ENCODE results near the gene BAD. TPM values are rescaled to one million over a fixed set of nuclear protein-coding genes. Genes with fewer than 3 reads are reported as not detected.

Gene BAD
- total RNA-seq, 4 donors from 2014 or later = 57.1 to 71.9 (median 64.4) TPM

GRCh38 chr11:64296236-64296635, 11.8 kb upstream of the BAD start:
- H3K27ac ChIP-seq = no peak overlapping the region
- H3K27me3 ChIP-seq = peaks cover 66% of the 10 kb centered on the region
- H3K36me3 ChIP-seq = no peaks in the 10 kb centered on the region
- 0% methylated on average over 1 of the region's 1 CpG for WGBS
- H3K4me1 ChIP-seq = peaks cover 54% of the 10 kb centered on the region
- H3K4me3 ChIP-seq = no peak overlapping the region
- TF ChIP-seq POLR2AphosphoS5 (IDR thresholded peaks at IDR 0.05) = no peak
- TF ChIP-seq POLR2A (IDR thresholded peaks at IDR 0.05) = no peak
- TF ChIP-seq CTCF (IDR thresholded peaks at IDR 0.05) = no peak
- TF ChIP-seq EP300 (IDR thresholded peaks at IDR 0.05) = no peak
- H3K9me3 ChIP-seq = no peaks in the 10 kb centered on the region
- DNase-seq (ENCODE audit: low spot score in 2 of 2) = no peak

DNA sequence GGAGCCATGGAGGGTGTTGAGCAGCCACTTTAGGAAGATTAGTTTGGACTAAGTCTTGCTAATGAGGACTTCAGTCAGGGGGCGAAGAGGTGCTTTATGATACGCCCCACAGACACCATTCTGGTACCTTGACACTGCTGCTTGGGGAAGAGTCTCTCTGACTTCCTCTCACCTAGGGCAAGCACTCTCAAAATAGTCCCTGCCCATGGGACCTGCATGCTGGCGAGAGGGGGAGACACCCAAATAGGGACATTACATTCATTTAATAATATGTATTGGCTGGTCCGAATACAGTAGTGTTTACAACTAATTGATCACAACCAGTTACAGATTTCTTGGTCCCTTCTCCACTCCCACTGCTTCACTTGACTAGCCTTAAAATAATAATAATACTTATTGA, 11.3 kb upstream of the BAD start:
- Histone ChIP-seq H3K27ac (peak overlapping the region; percentile 37), H3K36me3 (no peaks in the 10 kb centered on the region), H3K4me1 (peaks cover 54% of the 10 kb centered on the region), H3K27me3 (peaks cover 67% of the 10 kb centered on the region), H3K4me3 (no peak overlapping the region), H3K9me3 (no peaks in the 10 kb centered on the region)
- WGBS = 87% methylated on average over 4 of the region's 4 CpGs
- DNase-seq (ENCODE audit: low spot score in 2 of 2) = no peak
- TF ChIP-seq POLR2A (IDR thresholded peaks at IDR 0.05) (no peak), POLR2AphosphoS5 (IDR thresholded peaks at IDR 0.05) (no peak), CTCF (IDR thresholded peaks at IDR 0.05) (no peak), EP300 (IDR thresholded peaks at IDR 0.05) (no peak)

GRCh38 chr11:64294774-64295173, 10.3 kb upstream of the BAD start:
- H3K4me3 ChIP-seq = no peak overlapping the region
- no peaks in the 10 kb centered on the region for H3K36me3 ChIP-seq
- H3K27me3 ChIP-seq = peaks cover 57% of the 10 kb centered on the region
- H3K9me3 ChIP-seq = no peaks in the 10 kb centered on the region
- no peak overlapping the region for H3K27ac ChIP-seq
- WGBS = 66% methylated on average over 3 of the region's 3 CpGs
- TF ChIP-seq EP300 (IDR thresholded peaks at IDR 0.05) = no peak
- no peak for TF ChIP-seq POLR2AphosphoS5 (IDR thresholded peaks at IDR 0.05)
- H3K4me1 ChIP-seq = peaks cover 45% of the 10 kb centered on the region
- no peak for DNase-seq (ENCODE audit: low spot score in 2 of 2)

- Histone ChIP-seq H3K4me3 (peak overlapping the region; percentile 53), H3K27ac (no peak overlapping the region), H3K9me3 (no peaks in the 10 kb centered on the region), H3K4me1 (peaks cover 34% of the 10 kb centered on the region), H3K36me3 (peaks cover 6% of the 10 kb centered on the region), H3K27me3 (peaks cover 40% of the 10 kb centered on the region)
- 41% methylated on average over 34 of the region's 42 CpGs for WGBS
- TF ChIP-seq POLR2A (IDR thresholded peaks at IDR 0.05) = no peak
- no peak for TF ChIP-seq EP300 (IDR thresholded peaks at IDR 0.05)
- TF ChIP-seq CTCF (IDR thresholded peaks at IDR 0.05) = no peak
- TF ChIP-seq POLR2AphosphoS5 (IDR thresholded peaks at IDR 0.05) = no peak
- no peak for DNase-seq (ENCODE audit: low spot score in 2 of 2)
Observed at GRCh38 chr11:64292460-64293254, 8.2 kb upstream of the BAD start.

DNA sequence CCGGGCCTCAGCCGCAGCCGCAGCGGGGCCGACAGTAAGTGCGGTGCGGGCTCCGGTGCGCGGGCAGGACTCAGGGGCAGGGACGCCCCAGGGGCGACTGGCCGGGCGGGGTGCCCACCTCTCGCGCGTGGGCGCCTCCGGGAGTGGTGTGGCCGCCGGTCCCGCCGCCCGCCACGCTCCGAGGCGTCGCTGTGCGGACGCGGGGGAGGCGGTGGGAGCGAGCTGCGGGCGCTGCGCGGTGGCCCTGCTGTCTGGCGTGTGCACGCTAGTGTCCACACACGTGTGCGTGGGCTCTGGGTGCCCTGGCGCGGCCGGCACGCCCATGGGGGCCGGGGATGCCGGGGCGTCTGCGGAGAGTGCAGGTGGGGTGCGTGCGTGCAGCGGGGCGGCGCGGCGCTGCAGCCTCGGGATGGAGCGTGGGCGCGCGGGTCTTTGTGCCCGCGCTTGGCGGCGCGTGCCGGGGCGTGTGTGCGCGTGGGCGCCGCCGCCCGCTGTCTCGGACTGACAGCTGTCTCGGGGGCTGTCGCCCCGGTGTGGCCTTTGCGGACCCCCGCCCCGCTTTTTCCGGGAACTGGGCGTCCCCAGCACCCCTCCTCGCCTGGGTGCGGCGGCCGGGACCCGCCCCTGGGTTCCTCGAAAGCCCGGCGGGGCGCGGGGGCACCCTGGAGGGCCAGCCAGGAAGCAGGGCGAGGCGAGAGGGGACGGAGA, 7.4 kb upstream of the BAD start:
- no peaks in the 10 kb centered on the region for H3K9me3 ChIP-seq
- H3K27me3 ChIP-seq = peaks cover 33% of the 10 kb centered on the region
- TF ChIP-seq POLR2A (IDR thresholded peaks at IDR 0.05) = no peak
- TF ChIP-seq EP300 (IDR thresholded peaks at IDR 0.05) = no peak
- TF ChIP-seq POLR2AphosphoS5 (IDR thresholded peaks at IDR 0.05) = no peak
- no peak for TF ChIP-seq CTCF (IDR thresholded peaks at IDR 0.05)
- H3K36me3 ChIP-seq = peaks cover 6% of the 10 kb centered on the region
- WGBS = 2% methylated on average over 15 of the region's 96 CpGs
- peaks cover 29% of the 10 kb centered on the region for H3K4me1 ChIP-seq
- peak overlapping the region; percentile 53 for H3K4me3 ChIP-seq
- DNase-seq (ENCODE audit: low spot score in 2 of 2) = no peak
- no peak overlapping the region for H3K27ac ChIP-seq

Measured in suprapubic skin (tissue), 4 donors.